ENCODE measurements around the gene SLC2A14.

SLC2A14 gene

DNA sequence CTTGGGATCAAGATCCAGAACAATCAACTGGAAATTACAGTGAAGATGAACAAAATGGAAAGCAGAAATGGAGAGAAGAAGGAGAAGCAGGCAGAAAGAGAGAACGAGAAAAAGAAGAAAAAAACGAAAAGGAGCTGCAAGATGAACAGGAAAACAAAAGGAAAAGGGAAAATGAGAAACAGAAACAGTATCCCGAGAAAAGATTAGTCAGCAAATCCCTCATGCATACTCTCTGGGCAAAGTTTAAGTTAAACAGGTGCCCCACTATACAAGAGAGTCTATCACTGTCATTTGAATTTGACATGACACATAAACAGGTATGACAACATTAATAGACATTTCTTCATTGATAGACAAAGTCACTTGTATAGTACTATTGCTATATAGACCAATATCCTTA, 102.7 kb downstream of the SLC2A14 start:
- DNase-seq (ENCODE audit: extremely low read depth in 1 of 2, low read depth in 1 of 2) = no peak
